SK-N-SH (cell line): ENCODE results near the gene C4B. TPM values are rescaled to one million over a fixed set of nuclear protein-coding genes. Genes with fewer than 3 reads are reported as not detected.

Experiments used
- CTCF ChIA-PET: fragments of 300-600, 350-600 bp; formaldehyde crosslinking; extraction: SDS; loops from one replicate; lab custom pipeline; 2021; lab: Yijun Ruan, JAX
- POLR2A ChIA-PET: fragments of 350-600 bp; sonication (Branson Sonifier 250); formaldehyde crosslinking; extraction: SDS; loops from one replicate; lab custom pipeline; 2020; ENCODE audit warnings: antibody characterized with exemption, inconsistent platforms; lab: Yijun Ruan, JAX
- DNase-seq: peaks from one replicate; pipeline ENCODE4 v3.0.0; 2012
- H2AFZ ChIP-seq: fragments of 200-600 bp; sonication (generic); 2 replicates; pipeline ENCODE4 v1.8.1; 2016; ENCODE audit warnings: antibody characterized with exemption, mild to moderate bottlenecking, low read depth
- H3F3A ChIP-seq: fragments of 200-600 bp; sonication (generic); replicated peaks from 2 replicates; pipeline ENCODE3; 2016; ENCODE audit warnings: antibody characterized with exemption, mild to moderate bottlenecking; ENCODE audit not compliant: insufficient read depth
- H3K27ac ChIP-seq, 2 experiments: fragments of 200-500 bp in 1 of 2; fragments of 200-600 bp in 1 of 2; sonication (Bioruptor generic) in 1 of 2; sonication (generic), shearing (Covaris generic) in 1 of 2; 2 replicates each; pipeline versions ENCODE4 v1.5.1 to v1.6.1; 2014 to 2016; ENCODE audit warnings: low read depth in 2 of 2, inconsistent platforms in 1 of 2, low read length in 1 of 2, mild to moderate bottlenecking in 1 of 2, mixed read lengths in 1 of 2
- H3K27me3 ChIP-seq: fragments of 200-600 bp; sonication (generic), shearing (Covaris generic); 2 replicates; pipeline ENCODE4 v1.6.1; 2016; ENCODE audit warnings: mixed run types; ENCODE audit not compliant: insufficient read depth
- H3K36me3 ChIP-seq, 2 experiments: fragments of 200-500 bp in 1 of 2; fragments of 200-600 bp in 1 of 2; sonication (Bioruptor generic) in 1 of 2; sonication (generic) in 1 of 2; replicated peaks in 1 of 2; 2 replicates each; pipeline versions ENCODE3 to v1.5.1; 2014 to 2016; ENCODE audit warnings: low read length in 1 of 2, mild to moderate bottlenecking in 1 of 2; ENCODE audit not compliant: insufficient read depth in 2 of 2, control insufficient read depth in 1 of 2
- H3K4me1 ChIP-seq, 2 experiments: fragments of 200-500 bp in 1 of 2; fragments of 200-600 bp in 1 of 2; sonication (Bioruptor generic) in 1 of 2; sonication (generic), shearing (Covaris generic) in 1 of 2; 2 replicates each; pipeline versions ENCODE4 v1.5.1 to v1.6.1; 2014 to 2016; ENCODE audit warnings: low read depth in 1 of 2, low read length in 1 of 2, mixed run types in 1 of 2; ENCODE audit not compliant: insufficient read depth in 2 of 2, control insufficient read depth in 1 of 2
- H3K4me2 ChIP-seq: fragments of 200-600 bp; sonication (generic), shearing (Covaris generic); 2 replicates; pipeline ENCODE4 v1.6.1; 2017; ENCODE audit warnings: mixed run types
- H3K4me3 ChIP-seq, 2 experiments: fragments of 200-500 bp in 1 of 2; fragments of 200-600 bp in 1 of 2; sonication (Bioruptor generic) in 1 of 2; sonication (generic), shearing (Covaris generic) in 1 of 2; 2 replicates each; pipeline versions ENCODE4 v1.5.1 to v1.8.1; 2014 to 2016; ENCODE audit warnings: low read depth in 2 of 2, inconsistent platforms in 1 of 2, low read length in 1 of 2, mild to moderate bottlenecking in 1 of 2, mixed read lengths in 1 of 2, moderate library complexity in 1 of 2
- H3K79me2 ChIP-seq: fragments of 200-600 bp; sonication (generic); 2 replicates; pipeline ENCODE4 v1.8.1; 2017; ENCODE audit warnings: mild to moderate bottlenecking; ENCODE audit not compliant: insufficient read depth
- H3K9ac ChIP-seq: fragments of 200-600 bp; sonication (generic); 2 replicates; pipeline ENCODE4 v1.6.1; 2017; ENCODE audit warnings: mixed run types
- H3K9me2 ChIP-seq: fragments of 200-600 bp; sonication (generic); 2 replicates; pipeline ENCODE4 v1.6.1; 2017; ENCODE audit warnings: mixed run types
- H3K9me3 ChIP-seq: fragments of 200-600 bp; sonication (generic); 2 replicates; pipeline ENCODE4 v1.6.1; 2017; ENCODE audit warnings: mixed run types, mild to moderate bottlenecking, moderate library complexity
- H4K20me1 ChIP-seq: fragments of 200-600 bp; sonication (generic); 2 replicates; pipeline ENCODE4 v1.6.1; 2017; ENCODE audit warnings: mild to moderate bottlenecking, mixed run types; ENCODE audit not compliant: insufficient read depth
- CHD2 ChIP-seq: fragments of 150-350 bp; IDR thresholded peaks from 2 replicates; pipeline ENCODE4 v1.6.1; 2018; ENCODE audit warnings: low read length; ENCODE audit not compliant: partially characterized antibody
- ELF1 ChIP-seq: IDR thresholded peaks from 2 replicates; pipeline ENCODE4 v1.4.0; 2012
- EZH2phosphoT487 ChIP-seq: fragments of 200-600 bp; sonication (generic); IDR thresholded peaks from 2 replicates; pipeline ENCODE4 v1.6.1; 2017; ENCODE audit warnings: low read depth, mixed run types, mild to moderate bottlenecking, antibody characterized with exemption, moderate library complexity, borderline replicate concordance
- FOSL2 ChIP-seq: IDR thresholded peaks from 2 replicates; pipeline ENCODE4 v1.4.0; 2012; ENCODE audit warnings: low read depth, mild to moderate bottlenecking, moderate library complexity, borderline replicate concordance
- MXI1 ChIP-seq: IDR thresholded peaks from 2 replicates; pipeline ENCODE4 v1.6.1; 2012; ENCODE audit warnings: mild to moderate bottlenecking, low read depth, low read length, improper control_type of control experiment
- POLR2AphosphoS5 ChIP-seq: IDR thresholded peaks from 2 replicates; pipeline ENCODE4 v1.6.1; 2012; ENCODE audit warnings: low read depth, low read length
- RCOR1 ChIP-seq: fragments of 150-350 bp; IDR thresholded peaks from 2 replicates; pipeline ENCODE4 v1.6.1; 2017; ENCODE audit warnings: antibody characterized with exemption, low read length
- TAF1 ChIP-seq: IDR thresholded peaks from 2 replicates; pipeline ENCODE4 v1.6.1; 2012; ENCODE audit warnings: low read depth, mild to moderate bottlenecking, low read length, moderate library complexity, borderline replicate concordance
- TEAD4 ChIP-seq: IDR thresholded peaks from 2 replicates; pipeline ENCODE4 v1.4.0; 2012; ENCODE audit warnings: mild to moderate bottlenecking, borderline replicate concordance; ENCODE audit not compliant: insufficient read depth
- WGBS: methylation state at CpG from one replicate; pipeline ENCODE4 v1.1.6; 2017; ENCODE audit warnings: low lambda C conversion rate; 5-methylcytosine and 5-hydroxymethylcytosine counted together
- polyA plus RNA-seq, 3 experiments: library from polyadenylated mRNA; depleted of rRNA; stranded (reverse); fragments of >200 nt; gene quantifications; 2 replicates each; pipeline ENCODE4 v1.2.3, GENCODE V29; 2012
- TF ChIP-seq, protein P1 (sequence below): IDR thresholded peaks from 2 replicates; pipeline ENCODE4 v1.4.0; 2012; ENCODE audit warnings: low read depth, borderline replicate concordance
- TF ChIP-seq, protein P2 (sequence below): IDR thresholded peaks from 2 replicates; pipeline ENCODE4; 2012
- TF ChIP-seq, protein P3 (sequence below): IDR thresholded peaks from 2 replicates; pipeline ENCODE4 v1.4.0; 2012; ENCODE audit warnings: low read depth, borderline replicate concordance
- TF ChIP-seq, protein P4 (sequence below): fragments of 200-600 bp; sonication (generic); IDR thresholded peaks from 2 replicates; pipeline ENCODE4 v1.6.1; 2017; ENCODE audit warnings: antibody characterized with exemption, mild to moderate bottlenecking, moderate library complexity
- TF ChIP-seq, protein P5 (sequence below): fragments of 150-350 bp; IDR thresholded peaks from 2 replicates; pipeline ENCODE4 v1.6.1; 2017; ENCODE audit warnings: antibody characterized with exemption, low read length, low read depth, borderline replicate concordance

Gene C4B
- polyA plus RNA-seq, 1 of the 3 experiments (the other 2 are of a cell fraction), result 10.9 TPM

DNA sequence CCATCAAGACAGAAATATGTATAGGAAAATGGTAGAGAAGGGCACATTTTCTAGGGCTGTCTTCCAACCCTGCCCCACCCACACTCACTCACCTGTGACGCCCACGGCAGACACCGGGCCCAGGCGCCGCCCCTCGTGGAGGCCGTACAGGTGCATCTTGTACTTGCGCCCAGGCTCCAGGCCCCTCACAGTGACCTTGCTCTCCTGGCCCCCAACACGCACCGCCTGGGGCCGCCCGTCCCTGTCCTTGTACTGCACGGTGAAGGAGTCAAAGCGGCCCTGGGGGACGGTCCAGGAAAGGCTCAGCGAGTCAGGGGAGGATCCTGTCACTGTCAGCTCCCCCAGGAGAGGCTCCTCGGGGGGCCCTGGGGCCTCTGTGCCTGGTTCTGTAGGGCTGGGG, 43.4 kb downstream of the C4B start:
- CTCF ChIA-PET, result no interaction called here
- H3K79me2 ChIP-seq, result no peaks in the 10 kb centered on the region
- TF ChIP-seq, protein P1, sequence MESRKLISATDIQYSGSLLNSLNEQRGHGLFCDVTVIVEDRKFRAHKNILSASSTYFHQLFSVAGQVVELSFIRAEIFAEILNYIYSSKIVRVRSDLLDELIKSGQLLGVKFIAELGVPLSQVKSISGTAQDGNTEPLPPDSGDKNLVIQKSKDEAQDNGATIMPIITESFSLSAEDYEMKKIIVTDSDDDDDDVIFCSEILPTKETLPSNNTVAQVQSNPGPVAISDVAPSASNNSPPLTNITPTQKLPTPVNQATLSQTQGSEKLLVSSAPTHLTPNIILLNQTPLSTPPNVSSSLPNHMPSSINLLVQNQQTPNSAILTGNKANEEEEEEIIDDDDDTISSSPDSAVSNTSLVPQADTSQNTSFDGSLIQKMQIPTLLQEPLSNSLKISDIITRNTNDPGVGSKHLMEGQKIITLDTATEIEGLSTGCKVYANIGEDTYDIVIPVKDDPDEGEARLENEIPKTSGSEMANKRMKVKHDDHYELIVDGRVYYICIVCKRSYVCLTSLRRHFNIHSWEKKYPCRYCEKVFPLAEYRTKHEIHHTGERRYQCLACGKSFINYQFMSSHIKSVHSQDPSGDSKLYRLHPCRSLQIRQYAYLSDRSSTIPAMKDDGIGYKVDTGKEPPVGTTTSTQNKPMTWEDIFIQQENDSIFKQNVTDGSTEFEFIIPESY, result no peak
- TF ChIP-seq CHD2 (no peak), EZH2phosphoT487 (no peak), TAF1 (no peak), TEAD4 (no peak), POLR2AphosphoS5 (no peak), ELF1 (no peak), MXI1 (no peak), RCOR1 (no peak), FOSL2 (no peak)
- TF ChIP-seq, protein P2, sequence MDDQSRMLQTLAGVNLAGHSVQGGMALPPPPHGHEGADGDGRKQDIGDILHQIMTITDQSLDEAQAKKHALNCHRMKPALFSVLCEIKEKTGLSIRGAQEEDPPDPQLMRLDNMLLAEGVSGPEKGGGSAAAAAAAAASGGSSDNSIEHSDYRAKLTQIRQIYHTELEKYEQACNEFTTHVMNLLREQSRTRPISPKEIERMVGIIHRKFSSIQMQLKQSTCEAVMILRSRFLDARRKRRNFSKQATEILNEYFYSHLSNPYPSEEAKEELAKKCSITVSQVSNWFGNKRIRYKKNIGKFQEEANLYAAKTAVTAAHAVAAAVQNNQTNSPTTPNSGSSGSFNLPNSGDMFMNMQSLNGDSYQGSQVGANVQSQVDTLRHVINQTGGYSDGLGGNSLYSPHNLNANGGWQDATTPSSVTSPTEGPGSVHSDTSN, result no peak
- TF ChIP-seq, protein P3, sequence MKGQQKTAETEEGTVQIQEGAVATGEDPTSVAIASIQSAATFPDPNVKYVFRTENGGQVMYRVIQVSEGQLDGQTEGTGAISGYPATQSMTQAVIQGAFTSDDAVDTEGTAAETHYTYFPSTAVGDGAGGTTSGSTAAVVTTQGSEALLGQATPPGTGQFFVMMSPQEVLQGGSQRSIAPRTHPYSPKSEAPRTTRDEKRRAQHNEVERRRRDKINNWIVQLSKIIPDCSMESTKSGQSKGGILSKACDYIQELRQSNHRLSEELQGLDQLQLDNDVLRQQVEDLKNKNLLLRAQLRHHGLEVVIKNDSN, result no peak
- TF ChIP-seq, protein P4, sequence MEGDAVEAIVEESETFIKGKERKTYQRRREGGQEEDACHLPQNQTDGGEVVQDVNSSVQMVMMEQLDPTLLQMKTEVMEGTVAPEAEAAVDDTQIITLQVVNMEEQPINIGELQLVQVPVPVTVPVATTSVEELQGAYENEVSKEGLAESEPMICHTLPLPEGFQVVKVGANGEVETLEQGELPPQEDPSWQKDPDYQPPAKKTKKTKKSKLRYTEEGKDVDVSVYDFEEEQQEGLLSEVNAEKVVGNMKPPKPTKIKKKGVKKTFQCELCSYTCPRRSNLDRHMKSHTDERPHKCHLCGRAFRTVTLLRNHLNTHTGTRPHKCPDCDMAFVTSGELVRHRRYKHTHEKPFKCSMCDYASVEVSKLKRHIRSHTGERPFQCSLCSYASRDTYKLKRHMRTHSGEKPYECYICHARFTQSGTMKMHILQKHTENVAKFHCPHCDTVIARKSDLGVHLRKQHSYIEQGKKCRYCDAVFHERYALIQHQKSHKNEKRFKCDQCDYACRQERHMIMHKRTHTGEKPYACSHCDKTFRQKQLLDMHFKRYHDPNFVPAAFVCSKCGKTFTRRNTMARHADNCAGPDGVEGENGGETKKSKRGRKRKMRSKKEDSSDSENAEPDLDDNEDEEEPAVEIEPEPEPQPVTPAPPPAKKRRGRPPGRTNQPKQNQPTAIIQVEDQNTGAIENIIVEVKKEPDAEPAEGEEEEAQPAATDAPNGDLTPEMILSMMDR, result no peak
- TF ChIP-seq, protein P5, sequence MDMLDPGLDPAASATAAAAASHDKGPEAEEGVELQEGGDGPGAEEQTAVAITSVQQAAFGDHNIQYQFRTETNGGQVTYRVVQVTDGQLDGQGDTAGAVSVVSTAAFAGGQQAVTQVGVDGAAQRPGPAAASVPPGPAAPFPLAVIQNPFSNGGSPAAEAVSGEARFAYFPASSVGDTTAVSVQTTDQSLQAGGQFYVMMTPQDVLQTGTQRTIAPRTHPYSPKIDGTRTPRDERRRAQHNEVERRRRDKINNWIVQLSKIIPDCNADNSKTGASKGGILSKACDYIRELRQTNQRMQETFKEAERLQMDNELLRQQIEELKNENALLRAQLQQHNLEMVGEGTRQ, result no peak

More for the DNA sequence above, 43.4 kb downstream of the C4B start:
- no peak overlapping the region for H3K27ac ChIP-seq
- no peak for DNase-seq
- no peaks in the 10 kb centered on the region for H3K9me3 ChIP-seq
- no peak overlapping the region for H3K4me2 ChIP-seq
- H3K4me3 ChIP-seq, result no peak overlapping the region
- H3F3A ChIP-seq, result no peaks in the 10 kb centered on the region
- H3K27me3 ChIP-seq, result peaks cover 19% of the 10 kb centered on the region
- no peaks in the 10 kb centered on the region for H3K36me3 ChIP-seq
- no peak overlapping the region for H3K9ac ChIP-seq
- 59% methylated on average over 8 of the region's 17 CpGs for WGBS
- POLR2A ChIA-PET, result no interaction called here
- H3K9me2 ChIP-seq, result no peaks in the 10 kb centered on the region
- H4K20me1 ChIP-seq, result no peaks in the 10 kb centered on the region
- H3K4me1 ChIP-seq, result no peaks in the 10 kb centered on the region
- no peak overlapping the region for H2AFZ ChIP-seq
